ENCODE data around the gene KCNAB1. TPM values are rescaled to one million over a fixed set of nuclear protein-coding genes. Genes with fewer than 3 reads are reported as not detected.

Gene KCNAB1
- polyA plus RNA-seq, 1 donor (not counting 4 experiments of a cell fraction or from before 2014, with no cell fraction given) = 0.03 TPM

DNA sequence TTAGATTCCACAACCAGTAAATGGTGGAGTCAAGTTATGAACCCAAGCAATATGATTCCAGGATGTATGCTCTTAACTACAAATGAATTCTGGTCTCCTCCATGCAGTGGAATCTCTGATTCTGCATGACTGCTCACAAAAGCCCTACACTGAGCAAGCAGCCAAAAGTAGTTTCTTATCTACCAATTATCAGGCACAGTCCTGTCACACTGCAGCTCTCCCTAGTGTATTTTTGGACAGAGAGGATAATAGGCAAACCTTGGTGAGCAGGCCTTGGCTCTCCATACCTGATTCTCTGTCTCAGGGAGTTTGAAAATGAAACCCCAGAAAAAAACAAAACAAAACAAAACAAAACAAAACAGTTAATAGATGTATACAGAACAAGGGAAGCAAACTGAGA is 438.0 kb downstream of the KCNAB1 start:
- no peak for DNase-seq (ENCODE audit: low read depth, low spot score)

DNA sequence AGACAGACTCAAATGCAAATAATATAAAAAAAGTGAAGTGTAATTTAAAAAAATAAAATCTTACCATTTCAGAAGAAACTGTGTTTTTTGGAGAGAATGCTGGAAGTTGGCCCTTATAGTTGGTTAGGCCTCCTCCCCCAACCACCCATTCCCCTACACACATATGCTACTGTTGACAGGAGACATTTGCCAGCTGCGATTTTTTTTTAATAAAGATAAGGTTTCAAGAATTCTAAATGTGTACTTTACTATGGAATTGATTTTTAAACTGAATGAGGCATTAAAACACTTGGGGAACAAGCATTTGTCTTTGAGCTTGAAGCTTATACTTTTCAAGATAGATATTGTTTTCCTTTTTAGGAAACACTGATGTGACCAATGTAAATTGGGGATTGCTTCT is 438.9 kb downstream of the KCNAB1 start:
- dilution Hi-C loops (cut with MboI; ENCODE audit: extremely low pct_ligation_motif_present, low sequenced_read_pairs) = no loop called here
- H3K9me3 ChIP-seq (ENCODE audit: control insufficient read depth, low read depth, low read length) = no peaks in the 10 kb centered on the region
- FAIRE-seq (no peak), DNase-seq (ENCODE audit: low read depth, low spot score) (no peak)
- no peaks in the 10 kb centered on the region for H3K36me3 ChIP-seq (ENCODE audit: control insufficient read depth in 2 of 2, extremely low read depth in 1 of 2, insufficient read depth in 2 of 2, low read length in 2 of 2)
- no peak for TF ChIP-seq EZH2 (IDR thresholded peaks at IDR 0.05; ENCODE audit: low read length)
- TF ChIP-seq, protein P1, sequence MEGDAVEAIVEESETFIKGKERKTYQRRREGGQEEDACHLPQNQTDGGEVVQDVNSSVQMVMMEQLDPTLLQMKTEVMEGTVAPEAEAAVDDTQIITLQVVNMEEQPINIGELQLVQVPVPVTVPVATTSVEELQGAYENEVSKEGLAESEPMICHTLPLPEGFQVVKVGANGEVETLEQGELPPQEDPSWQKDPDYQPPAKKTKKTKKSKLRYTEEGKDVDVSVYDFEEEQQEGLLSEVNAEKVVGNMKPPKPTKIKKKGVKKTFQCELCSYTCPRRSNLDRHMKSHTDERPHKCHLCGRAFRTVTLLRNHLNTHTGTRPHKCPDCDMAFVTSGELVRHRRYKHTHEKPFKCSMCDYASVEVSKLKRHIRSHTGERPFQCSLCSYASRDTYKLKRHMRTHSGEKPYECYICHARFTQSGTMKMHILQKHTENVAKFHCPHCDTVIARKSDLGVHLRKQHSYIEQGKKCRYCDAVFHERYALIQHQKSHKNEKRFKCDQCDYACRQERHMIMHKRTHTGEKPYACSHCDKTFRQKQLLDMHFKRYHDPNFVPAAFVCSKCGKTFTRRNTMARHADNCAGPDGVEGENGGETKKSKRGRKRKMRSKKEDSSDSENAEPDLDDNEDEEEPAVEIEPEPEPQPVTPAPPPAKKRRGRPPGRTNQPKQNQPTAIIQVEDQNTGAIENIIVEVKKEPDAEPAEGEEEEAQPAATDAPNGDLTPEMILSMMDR (optimal IDR thresholded peaks at IDR 0.05 in 1 of 3, IDR thresholded peaks at IDR 0.05 in 1 of 3, conservative IDR thresholded peaks at IDR 0.05 in 1 of 3; ENCODE audit: extremely low read depth in 1 of 3, insufficient read depth in 2 of 3, low read length in 3 of 3) = no peak
- no peak overlapping the region for H3K27ac ChIP-seq (ENCODE audit: control insufficient read depth, insufficient read depth, low read length)
- no peak overlapping the region for H3K9ac ChIP-seq (ENCODE audit: control insufficient read depth, extremely low read depth, insufficient read depth, low read length)
- no peak overlapping the region for H2AFZ ChIP-seq (ENCODE audit: control insufficient read depth, low read length)
- peaks cover 10% of the 10 kb centered on the region for H3K4me1 ChIP-seq (ENCODE audit: control insufficient read depth, extremely low read depth, insufficient read depth, low read length)
- H4K20me1 ChIP-seq (ENCODE audit: control insufficient read depth, extremely low read depth, insufficient read depth, low read length) = no peaks in the 10 kb centered on the region
- H3K9me1 ChIP-seq (ENCODE audit: control insufficient read depth, extremely low read depth, insufficient read depth, low read length) = no peaks in the 10 kb centered on the region
- peaks cover 6% of the 10 kb centered on the region for H3K79me2 ChIP-seq (ENCODE audit: control insufficient read depth, insufficient read depth, low read length)
- H3K27me3 ChIP-seq (ENCODE audit: control insufficient read depth, extremely low read depth, insufficient read depth, low read length) = no peaks in the 10 kb centered on the region
- no peak overlapping the region for H3K4me3 ChIP-seq (ENCODE audit: control insufficient read depth in 2 of 3, extremely low read depth in 1 of 3, insufficient read depth in 2 of 3, low read depth in 1 of 3, low read length in 3 of 3)
- no peak overlapping the region for H3K4me2 ChIP-seq (ENCODE audit: control insufficient read depth, extremely low read depth, insufficient read depth, low read depth, low read length)

More for the DNA sequence above, 438.0 kb downstream of the KCNAB1 start:
- Histone ChIP-seq H3K9me3 (ENCODE audit: control insufficient read depth, low read depth, low read length) (no peaks in the 10 kb centered on the region), H3K27ac (ENCODE audit: control insufficient read depth, insufficient read depth, low read length) (no peak overlapping the region), H3K4me3 (ENCODE audit: control insufficient read depth in 2 of 3, extremely low read depth in 1 of 3, insufficient read depth in 2 of 3, low read depth in 1 of 3, low read length in 3 of 3) (no peak overlapping the region), H3K36me3 (ENCODE audit: control insufficient read depth in 2 of 2, extremely low read depth in 1 of 2, insufficient read depth in 2 of 2, low read length in 2 of 2) (peaks cover 0 to 4% of the 10 kb centered on the region in 2 experiments), H4K20me1 (ENCODE audit: control insufficient read depth, extremely low read depth, insufficient read depth, low read length) (no peaks in the 10 kb centered on the region), H3K27me3 (ENCODE audit: control insufficient read depth, extremely low read depth, insufficient read depth, low read length) (no peaks in the 10 kb centered on the region), H3K9ac (ENCODE audit: control insufficient read depth, extremely low read depth, insufficient read depth, low read length) (no peak overlapping the region), H3K4me1 (ENCODE audit: control insufficient read depth, extremely low read depth, insufficient read depth, low read length) (peaks cover 6% of the 10 kb centered on the region), H3K4me2 (ENCODE audit: control insufficient read depth, extremely low read depth, insufficient read depth, low read depth, low read length) (no peak overlapping the region), H3K79me2 (ENCODE audit: control insufficient read depth, insufficient read depth, low read length) (peaks cover 16% of the 10 kb centered on the region), H3K9me1 (ENCODE audit: control insufficient read depth, extremely low read depth, insufficient read depth, low read length) (no peaks in the 10 kb centered on the region), H2AFZ (ENCODE audit: control insufficient read depth, low read length) (no peak overlapping the region)
- FAIRE-seq = no peak
- dilution Hi-C loops (cut with MboI; ENCODE audit: extremely low pct_ligation_motif_present, low sequenced_read_pairs) = no loop called here
- TF ChIP-seq, protein P1 (optimal IDR thresholded peaks at IDR 0.05 in 1 of 3, IDR thresholded peaks at IDR 0.05 in 1 of 3, conservative IDR thresholded peaks at IDR 0.05 in 1 of 3; ENCODE audit: extremely low read depth in 1 of 3, insufficient read depth in 2 of 3, low read length in 3 of 3) = no peak
- TF ChIP-seq EZH2 (IDR thresholded peaks at IDR 0.05; ENCODE audit: low read length) = no peak

Measured in keratinocyte (primary cell).